HG02763 (cell line): ENCODE measurements around the gene KIFC3.

Experiments
- ATAC-seq: cut with Tn5 transposase; IDR thresholded peaks from one replicate; pipeline ENCODE4 v1.9.1; 2021; ENCODE audit warnings: mild to moderate bottlenecking, moderate library complexity; ENCODE audit not compliant: unreplicated experiment

Gene KIFC3

DNA sequence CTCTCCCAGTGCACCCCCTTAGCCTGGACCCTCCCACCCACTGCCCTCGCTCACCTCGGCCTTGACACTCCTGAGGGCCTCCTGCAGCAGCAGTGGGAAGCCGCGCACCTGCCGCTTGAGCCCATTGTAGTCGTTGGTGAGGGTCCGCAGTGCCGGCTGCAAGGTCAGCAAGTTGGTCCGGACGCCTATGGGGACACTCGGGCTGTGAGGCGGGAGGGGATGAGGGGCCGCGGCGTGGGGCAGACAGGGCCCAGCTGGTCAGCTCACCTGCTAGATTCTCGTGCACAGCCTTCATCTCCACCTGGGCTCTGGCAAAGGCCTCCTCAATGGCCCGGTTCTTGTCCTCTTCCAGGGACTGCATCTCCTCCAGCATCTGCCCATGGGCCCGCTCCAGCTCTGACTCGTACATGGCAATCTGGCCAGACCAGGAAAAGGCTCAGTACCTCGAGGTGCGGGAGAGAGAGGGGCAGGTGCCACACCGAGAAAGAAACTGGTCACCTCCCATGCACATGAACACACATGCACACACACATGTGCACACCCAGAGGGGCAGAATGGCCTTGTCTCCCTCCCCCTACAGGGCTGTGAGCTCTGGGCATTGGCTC, 32.6 kb downstream of the KIFC3 start:
- ATAC-seq = no peak

DNA sequence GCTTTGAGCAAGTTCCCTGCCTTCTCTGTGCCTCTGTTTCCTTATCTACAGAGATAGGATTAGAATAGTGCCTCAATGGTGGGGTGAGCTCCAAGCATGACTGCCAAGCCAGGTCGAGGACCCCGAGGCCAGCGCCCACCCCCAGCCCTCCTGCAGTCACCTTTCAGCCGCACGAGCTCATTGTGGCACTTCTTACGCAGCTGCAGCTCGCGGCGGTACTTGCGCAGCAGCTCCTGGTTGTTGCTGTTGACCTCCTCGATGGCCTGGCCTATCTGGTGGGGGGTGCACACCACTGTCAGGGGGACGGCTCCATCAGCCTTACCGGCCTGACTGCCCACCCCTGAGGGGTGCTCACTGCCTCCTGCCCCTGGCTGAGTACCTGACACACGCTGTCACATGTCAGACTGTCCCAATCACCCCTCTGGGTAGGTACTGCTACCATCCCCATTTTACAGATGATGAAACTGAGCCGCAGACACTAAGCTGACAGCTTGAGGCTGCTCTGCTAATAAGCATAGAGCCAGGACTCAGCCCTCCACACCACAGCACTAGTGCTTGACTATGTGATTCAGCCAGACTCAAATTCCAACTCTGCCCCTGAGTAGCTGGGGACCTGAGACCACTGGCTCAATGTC, 35.5 kb downstream of the KIFC3 start:
- ATAC-seq = no peak

DNA sequence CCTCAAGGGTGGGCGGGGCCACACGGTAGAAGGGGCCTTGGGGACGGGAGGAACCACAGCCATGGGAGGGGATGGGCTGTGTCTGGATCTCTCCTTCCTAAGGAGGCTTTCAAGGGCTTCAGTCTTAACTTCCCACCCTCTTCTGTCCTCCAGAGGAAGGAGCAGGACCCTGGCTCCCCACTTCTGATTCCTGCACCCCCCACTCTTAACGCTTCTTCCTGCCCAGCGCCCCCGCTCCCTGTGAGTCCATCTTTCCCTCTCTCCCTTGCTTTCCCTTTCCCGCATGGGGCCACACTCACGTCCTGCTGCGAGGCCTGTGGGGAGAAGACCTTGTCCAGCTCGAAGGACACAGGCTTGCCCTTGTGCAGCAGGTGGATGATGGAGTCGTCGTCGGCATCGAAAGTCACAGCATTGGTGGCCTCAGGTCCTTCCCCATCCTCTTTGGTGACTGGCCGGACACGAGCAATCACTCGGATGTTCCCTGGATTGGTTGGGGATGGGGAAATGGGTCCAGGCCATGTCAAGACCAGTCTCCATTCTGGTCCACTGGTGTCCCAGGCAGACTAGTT, 37.0 kb downstream of the KIFC3 start:
- ATAC-seq = no peak

DNA sequence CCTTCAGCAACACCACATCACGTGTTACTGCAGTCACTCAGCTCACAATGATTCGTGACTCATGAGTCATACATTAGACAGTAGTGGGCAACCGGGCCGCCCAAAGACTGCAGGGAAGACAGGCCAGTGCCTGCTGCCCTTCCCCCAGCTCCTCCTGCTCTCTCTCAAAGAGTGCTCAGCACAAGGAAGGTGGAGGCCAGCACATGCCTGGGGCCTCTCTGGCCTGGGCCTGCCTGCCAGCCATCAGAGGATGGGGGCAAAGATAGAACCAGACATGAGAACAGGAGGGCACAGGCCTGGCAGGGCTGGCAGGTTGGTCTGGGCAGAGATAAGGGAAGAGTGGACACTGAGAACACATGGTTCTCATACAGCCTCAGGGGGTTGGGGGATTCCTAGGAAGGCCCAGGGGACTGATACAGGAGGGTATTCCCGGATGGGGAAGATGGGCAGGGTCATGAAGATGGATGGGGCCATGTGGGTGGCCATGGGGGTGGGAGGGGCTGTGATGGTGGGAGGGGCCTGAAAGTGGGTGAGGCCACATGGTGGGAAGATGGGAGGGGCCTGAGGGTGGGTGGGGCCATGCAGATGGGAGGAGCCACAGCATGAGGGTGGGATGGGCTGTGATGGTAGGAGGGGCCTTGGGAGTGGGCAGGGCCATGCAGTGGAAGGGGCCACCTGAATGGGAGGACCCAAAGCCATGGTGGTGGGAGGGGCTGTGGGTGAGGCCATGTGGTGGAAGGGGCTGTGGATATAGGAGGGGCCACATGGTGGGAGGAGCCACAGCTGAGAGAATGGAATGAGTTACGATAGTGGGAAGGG, 37.7 kb downstream of the KIFC3 start:
- no peak for ATAC-seq

DNA sequence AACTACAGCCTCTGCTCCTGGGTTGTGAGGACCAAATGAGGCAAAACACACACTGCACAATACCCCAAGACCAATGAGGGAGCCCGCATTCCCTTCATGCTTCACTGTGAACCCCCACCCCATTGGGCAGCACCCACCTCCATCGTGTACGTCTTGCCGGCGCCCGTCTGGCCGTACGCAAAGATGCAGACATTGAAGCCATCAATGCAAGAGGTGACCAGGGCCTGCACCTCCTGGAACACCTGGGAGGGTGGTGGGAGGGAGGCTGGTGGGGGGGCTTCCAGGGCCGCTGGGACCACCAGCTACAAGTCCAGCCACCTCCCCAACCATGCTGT, 38.3 kb downstream of the KIFC3 start:
- ATAC-seq = no peak

DNA sequence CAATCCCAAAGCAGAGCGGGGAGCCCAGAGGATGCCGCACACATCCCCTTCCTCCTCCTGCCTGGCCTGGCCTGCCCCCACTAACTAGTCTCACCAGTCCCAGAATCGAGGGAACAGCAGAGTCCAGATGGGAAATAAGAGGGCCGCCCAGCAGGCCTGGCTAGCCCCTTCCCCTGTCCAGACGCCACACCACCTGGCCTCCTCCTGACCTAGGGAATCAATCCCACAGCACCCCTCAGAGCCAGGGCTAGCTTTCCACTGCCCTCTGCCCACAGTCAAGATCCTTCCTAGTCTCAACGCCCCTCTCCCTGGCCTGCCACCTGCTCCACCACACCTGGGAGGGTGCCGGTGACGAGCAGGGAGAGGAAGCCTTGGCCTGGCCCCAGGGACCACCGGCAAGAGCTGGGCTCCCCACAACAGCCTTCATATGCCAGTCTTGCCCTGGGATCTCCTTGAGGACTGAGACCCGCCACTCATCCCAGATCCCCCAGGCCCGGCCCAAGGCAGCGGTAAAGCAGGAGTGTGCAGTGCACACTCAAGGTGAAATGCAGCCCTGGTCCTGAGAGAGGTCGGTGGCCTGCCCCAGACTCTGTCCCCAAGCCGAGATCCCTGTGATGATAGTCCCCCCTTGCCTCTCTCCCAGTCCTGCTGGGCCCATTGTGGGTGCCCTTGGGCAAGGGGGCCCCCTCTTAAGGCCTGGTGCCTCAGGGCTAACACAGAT, 38.8 kb downstream of the KIFC3 start:
- no peak for ATAC-seq

DNA sequence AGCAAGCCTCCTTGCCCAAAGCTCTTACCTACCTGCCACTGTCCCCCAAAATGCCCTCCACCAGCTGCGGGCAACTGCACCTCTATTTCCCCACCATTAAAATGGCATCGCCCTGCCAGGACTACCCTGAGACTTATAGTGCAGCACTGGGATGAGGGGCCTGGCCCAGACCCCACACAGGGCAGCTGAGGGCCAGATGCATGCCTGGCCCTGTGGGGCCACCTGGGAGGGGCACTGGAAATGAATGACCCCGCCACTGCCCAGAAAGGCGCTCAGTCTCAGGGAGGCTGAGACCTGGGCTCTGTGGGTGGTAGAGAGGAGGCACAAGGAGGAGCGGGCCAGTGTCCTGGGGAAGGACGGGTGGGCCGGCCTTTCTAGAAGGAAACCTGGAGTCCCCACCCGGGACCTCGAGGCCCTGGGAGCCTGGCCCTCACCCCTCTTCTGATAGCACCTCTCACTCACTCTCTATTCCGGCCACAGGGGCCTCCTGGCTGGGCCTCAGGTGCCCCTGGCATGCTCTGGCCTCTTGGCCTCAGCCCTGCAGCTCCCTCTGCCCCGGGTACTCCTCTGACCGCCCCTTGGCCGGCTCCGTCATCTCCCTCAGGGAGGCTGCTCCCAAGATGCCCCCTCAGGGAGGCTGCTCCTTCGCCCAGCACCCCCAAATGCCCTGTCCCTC, 39.8 kb downstream of the KIFC3 start:
- no peak for ATAC-seq

DNA sequence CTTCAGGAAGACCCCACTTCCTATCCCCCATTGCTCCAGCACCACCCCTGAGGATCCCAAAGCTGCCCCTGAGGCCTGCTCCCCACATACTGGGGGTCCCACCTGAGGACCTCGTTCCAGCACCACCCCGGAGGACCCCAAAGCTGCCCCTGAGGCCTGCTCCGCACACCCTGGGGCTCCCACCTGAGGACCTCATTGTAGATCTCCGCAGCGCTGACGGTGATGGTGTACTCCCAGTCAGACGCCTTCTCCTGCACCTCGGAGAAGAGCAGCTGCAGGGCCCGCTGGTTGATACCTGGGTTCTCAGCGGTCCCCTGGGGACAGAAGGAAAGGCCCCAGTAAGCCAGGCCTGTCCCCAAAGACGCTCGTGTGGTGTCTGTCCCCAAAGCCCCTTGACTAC, 40.3 kb downstream of the KIFC3 start:
- ATAC-seq = no peak

DNA sequence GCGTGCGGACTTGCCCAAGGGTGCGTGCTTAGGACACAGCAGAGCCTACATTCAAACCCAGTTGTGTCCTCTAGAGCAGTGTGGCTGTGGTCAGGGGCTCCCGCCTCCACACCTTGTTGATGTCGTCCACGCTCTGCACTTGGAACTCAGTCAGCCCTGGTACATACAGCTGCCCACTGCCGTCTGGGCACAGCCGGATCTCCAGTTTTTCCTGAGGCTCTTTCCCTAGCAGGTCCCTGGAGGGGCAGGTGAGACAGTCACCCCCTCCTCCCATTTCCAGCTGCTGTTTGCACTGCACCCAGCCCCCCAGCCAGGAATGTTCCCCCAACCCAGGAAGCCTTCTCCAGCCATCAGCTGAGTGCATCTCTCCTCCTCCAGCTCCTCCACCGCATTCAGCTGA, 41.0 kb downstream of the KIFC3 start:
- no peak for ATAC-seq

DNA sequence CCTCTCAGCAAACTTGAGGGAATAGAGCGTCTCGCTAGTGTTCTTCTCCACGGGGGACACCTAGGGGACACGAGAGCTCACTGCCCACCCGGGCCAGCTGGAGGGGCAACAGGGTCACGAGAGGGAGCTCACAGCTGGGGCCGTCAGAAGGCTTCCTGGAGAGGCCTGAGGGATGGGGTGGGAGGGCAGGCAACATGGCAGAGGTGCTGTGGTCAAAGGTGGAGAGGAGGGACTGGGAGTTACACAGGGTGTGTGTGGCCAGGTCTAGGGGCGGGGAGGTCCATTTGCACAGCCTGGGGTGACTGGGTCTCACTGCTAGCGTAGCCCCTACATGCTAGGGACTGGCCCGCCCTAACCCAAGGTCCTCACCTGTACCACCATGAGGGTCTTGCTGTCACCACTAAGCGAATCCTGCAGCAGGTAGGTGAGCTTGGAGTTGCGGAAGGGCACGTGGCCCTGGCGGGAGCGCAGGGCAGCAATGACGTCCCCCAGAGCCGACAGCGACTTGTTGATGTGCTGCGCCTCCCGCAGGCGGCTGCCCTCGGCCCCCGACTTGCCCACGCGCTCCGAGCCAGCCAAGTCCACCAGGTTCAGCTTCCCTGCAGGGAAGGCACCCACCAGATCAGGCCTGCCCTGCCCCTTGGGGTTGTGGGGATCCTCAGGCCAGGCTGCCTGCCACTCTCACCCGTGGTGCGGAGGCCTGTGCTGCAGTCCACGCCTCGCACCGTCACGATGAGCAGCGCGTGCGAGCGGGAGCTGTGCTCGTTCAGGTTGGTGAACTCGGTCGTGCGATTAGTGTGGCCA, 41.7 kb downstream of the KIFC3 start:
- ATAC-seq = no peak

DNA sequence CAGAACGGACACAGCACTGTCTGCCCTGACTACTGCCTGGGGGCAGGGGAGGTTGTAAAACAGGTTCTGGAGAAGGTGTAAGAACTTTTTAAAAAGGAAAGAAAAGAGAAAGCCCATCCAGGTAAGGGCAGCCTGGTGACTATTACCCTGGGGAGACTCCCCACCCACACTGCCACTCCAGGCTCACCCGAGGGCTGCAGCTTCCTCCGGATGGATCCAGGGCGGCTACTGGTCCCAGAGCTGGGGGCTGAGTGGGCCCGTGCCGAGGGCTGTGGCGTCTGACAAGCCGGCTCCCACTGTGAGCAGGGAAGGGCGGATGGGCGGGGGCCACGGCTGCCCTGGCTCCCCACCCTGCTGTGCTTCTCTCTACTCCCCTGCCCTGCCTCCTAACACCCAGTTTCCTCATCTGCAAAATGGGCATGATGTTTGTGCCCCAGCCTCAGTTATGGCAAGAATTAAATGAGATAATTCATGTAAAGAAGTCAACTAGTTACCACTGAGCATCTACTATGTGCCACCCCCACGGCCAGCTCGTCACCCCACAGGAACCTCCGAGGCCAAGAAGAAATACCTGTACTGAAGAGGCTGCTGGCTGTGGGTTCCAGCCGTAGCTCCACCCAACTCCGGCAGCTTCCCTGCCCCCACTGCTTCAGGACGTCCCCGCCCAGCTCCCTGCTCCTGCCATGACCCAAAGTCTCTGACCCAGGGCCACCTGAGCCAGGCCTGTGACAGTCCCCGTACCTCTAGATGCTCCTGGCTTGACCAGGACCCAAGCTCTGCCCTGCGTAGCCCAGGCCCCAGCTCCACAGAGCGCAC, 42.5 kb downstream of the KIFC3 start:
- ATAC-seq = no peak

DNA sequence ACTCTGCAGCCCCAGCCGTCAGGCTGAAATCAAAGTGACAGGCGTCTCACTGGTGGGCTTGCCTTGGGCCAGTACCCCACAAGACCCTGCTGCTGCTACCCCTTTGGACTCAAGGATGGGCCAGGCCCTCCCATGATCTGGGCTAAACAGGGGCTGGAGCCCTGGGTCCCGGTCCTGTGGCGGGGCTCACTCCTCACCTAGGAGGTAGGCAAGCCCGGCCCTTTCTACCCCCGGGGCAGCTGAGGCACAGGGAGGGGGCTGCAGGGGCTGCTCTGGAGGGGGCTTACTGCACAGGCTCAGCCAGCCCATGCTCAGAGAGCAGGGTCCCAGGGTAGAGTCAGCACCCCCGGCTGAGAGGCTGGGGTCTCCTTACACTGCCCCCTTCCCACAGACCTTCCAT, 43.2 kb downstream of the KIFC3 start:
- no peak for ATAC-seq

DNA sequence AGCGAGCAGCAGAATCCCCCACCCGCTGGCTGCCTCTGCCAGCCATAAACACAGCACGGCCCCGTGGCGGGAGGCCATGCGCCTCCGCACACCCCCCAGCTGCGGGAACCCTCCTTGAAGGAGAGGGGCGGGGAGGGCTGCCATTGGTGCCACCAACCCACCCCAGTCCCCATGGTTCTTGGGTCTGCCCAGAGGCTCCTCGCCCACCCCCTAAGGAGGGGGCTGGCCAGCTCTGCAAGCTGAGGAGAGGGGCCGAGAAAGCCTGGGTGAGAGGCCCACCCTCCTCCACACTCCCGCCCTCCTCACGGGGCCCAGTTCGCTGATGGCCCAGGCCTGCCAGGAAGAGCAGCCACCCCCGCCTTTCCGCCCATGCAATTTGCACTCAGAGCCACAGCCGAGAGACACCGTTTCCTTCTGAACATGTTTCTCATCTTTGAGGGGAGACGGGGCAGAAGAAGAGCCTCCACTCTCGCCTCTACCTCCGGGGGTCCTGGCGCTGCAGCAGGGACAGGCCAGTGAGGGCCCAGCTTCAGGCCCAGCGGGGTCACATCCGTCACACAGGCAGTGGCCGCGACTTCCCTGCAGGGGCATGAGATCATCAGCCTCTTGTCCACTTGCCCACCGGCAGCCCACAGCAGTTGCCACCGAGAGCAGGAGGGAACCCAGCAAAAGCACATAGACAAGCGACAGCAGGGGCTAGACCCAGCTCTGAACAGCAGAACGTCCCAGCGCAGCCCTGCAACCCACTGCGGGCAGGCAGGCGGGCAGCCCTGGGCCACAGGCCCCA, 43.8 kb downstream of the KIFC3 start:
- no peak for ATAC-seq

DNA sequence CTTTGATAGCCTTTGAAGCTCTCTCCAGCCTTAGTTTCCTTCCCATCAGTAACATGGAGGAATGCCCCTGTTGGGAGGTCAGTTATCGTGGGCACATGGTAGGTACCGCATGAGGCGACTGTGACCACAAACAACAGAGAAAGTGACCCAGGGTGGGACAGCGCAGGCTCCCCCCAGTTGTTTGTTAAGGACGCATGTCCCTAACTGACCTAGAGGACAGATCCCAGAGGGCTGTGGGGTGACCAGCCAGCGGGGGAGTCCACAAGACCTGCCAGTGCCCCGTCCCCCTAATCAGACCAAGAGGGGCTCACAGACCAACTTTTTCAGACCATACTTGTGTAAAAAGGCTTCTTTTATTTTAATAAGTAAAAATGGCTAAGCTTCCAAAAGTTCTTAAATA, 44.4 kb downstream of the KIFC3 start:
- ATAC-seq = no peak

DNA sequence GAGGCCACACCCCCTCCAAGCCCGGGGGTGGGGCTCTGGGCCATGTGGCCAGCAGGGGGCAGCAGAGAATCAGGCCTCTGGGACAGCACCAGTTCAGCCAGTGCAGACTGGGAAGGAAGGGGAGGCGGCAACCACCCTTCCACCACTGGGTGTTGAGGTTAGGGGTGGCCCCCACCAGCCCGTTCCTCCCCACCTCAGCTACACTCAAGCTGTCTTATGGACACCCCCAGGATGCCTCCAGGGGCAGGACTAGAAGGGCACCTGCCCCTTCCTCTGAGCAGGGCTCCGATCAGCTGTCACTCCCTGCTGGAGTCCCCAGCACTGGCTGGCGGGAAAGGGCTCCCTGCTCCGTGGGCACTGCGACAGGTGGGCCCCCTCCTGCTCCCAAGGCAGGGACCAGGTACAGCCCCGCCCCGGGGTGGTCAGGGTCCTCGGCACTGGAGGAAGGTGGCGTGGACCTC, 44.9 kb downstream of the KIFC3 start:
- ATAC-seq = peak; percentile 80

DNA sequence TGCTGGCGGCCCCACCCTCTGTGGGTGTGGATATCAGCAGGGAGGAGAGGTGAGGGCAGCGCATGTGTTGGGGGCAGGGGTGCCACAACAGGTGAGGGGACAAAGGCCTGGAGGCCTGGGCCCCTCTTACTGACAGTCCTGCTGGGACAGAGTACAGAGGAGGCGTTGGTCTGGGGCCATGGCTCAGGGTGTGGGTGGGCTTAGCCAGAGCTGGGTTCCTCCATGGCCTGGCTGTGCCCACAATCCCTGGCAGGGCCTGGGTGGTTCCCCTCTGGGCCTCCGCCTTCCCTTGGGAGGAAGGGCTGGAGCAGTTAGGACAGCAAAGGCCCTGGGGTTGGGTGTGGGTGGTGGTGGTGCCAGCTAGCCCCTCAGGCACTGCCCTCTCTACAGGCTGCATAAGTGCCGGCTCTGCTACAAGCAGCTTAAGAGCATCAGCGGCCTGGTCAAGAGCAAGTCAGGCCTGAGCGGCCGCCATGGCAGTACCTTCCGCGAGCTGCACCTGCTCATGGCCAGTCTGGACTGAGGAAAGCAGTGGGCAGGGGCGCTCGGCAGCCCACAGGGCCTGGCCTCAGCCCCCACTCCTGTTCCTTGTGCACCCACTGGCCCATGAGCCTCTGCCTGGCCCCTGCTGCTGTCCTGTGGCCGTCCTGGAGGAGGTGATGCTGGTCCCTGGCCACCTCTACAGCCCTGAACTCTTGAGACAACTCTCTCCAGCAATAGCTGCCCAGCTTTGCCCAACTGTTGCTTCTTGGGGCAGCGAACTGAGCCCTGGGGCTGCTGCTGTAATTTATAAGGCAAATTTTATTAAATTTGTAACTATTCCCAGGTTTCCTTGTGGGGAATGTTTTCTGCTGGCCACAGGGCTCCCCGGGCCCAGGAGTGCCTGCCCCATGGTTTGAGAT, 45.6 kb downstream of the KIFC3 start:
- no peak for ATAC-seq

DNA sequence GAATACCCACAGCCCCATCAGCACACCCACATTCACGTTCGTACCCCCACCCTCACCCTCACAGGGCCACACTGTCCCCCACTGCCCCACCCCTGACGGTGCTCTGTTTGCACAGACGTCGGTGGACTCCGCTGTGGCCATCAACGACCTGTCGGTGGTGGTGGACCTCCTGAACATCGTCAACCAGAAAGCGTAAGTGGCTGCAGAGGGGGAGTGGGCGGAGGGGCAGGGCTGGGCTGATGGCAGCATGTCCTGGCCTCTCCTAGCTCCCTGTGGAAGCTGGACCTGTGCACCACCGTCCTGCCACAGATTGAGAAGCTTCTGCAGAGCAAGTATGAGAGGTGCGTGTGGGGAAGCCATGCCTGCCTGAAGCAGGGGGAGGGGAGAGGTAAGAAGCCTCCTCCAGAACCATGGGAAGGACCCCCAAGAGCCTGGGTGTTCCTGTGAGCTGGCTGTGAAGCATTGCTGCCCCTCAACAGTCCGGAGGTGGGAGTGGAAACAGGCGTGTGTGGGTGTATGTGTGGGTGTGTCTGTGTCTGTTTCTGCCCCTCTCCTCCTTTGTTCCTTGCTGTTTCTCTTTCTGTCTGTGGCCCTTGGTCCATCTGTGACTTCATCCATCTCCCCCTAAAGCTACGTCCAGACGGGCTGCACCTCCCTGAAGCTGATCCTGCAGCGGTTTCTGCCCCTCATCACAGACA, 46.4 kb downstream of the KIFC3 start:
- no peak for ATAC-seq
